Muscle of back (tissue), 13 donors: ENCODE results near the gene SAMD10. TPM values are rescaled to one million over a fixed set of nuclear protein-coding genes. Genes with fewer than 3 reads are reported as not detected.
A peak's percentile ranks its signal among the peaks of the same experiment; 100 is the strongest.
"Not testable (repeated sequence)": the region's sequence is repeated elsewhere in the genome, so short reads cannot be mapped to it uniquely, and the experiment has no call there.

ENCODE experiments used
- DNase-seq, 3 donors: peaks; one replicate each; pipeline versions ENCODE4 v3.0.0 to v3.0.0-alpha.2; 2013
- long read RNA-seq, 9 donors: transcript quantifications; one replicate each; lab custom pipeline, GENCODE V29; 2026
- polyA plus RNA-seq, 10 donors: library from polyadenylated mRNA; unstranded; fragments of 120-200 nt; gene quantifications; one replicate each; pipeline ENCODE4 v1.2.1, GENCODE V29; 2013; ENCODE audit not compliant: insufficient read length in 10 of 10

Gene SAMD10
- 1 to 10 TPM; 2.1 to 4.2 (median 3.0) TPM for polyA plus RNA-seq
- long read RNA-seq, donor 1, result 0 reads
- long read RNA-seq, donor 2, result 0 reads
- long read RNA-seq, donor 3, result 0 reads
- long read RNA-seq, donor 4, partial matches to known transcripts, result 51 of 63 reads
- long read RNA-seq, donor 4, other reads (novel, unspliced or antisense), result 11 of 63 reads
- long read RNA-seq, donor 5, partial matches to known transcripts, result 123 of 124 reads
- long read RNA-seq, donor 5, other reads (novel, unspliced or antisense), result 0 of 124 reads
- long read RNA-seq, donor 6, partial matches to known transcripts, result 0 of 1 reads
- long read RNA-seq, donor 6, other reads (novel, unspliced or antisense), result 0 of 1 reads
- long read RNA-seq, donor 7, result 0 reads
- long read RNA-seq, donor 8, result 0 reads
- long read RNA-seq, donor 9, result 0 reads

DNA sequence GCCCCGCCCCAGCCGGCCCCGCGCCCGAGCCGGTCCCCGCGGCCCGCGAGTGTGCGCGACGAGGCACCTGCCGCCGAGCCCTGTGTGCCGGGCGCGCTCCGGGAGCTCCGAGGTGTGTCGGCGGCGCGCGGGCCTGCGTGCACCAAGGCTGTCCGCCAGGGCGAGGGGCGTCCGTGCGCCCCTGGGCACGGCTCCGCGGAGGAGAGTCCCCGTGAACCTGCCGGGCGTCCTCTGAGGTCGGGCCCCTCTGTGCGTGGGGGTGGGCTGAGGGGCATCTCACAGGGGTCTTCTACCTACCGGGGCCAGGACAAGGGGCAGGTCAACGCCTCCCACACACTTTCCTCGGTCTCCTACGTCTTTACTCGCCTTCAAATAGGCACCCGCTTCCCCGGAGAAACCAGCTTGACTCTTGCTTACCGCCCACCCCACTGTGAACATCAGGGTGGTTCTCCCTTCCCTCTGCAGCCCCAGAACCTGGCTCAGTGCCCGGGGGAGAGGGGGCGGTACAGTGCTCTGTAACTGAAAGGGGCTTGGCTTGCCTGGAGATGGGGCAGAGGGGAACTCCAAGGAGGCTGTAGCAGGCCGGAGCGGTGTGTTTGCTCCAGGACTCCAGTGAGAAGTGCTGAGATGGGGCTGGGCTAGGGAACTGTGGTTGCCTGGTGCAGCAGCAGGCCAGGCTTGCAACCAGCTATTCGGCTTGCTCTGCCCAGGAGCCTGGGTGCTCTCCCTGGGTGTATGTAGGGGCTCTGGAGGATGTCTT, at the start of gene SAMD10:
Gene SAMD10, minus strand, starts transcription at position 86 of the 760 bp plus-strand sequence. CDS start 175 bp downstream, outside the sequence.
- DNase-seq, result peak in 2 of 3 donors; percentile 76 to 85

- DNase-seq, result no peak
Measured at GRCh38 chr20:64027981-64028685, 48.7 kb upstream of the SAMD10 start.

- DNase-seq, result no peak
Measured at GRCh38 chr20:64025826-64026412, 46.5 kb upstream of the SAMD10 start.

- no peak for DNase-seq
Measured at GRCh38 chr20:64025101-64025825, 45.8 kb upstream of the SAMD10 start.

- DNase-seq, result no peak
Measured at GRCh38 chr20:64024141-64024990, 44.9 kb upstream of the SAMD10 start.

GRCh38 chr20:64023361-64024140, 44.1 kb upstream of the SAMD10 start:
- no peak for DNase-seq

- no peak for DNase-seq
Measured at GRCh38 chr20:64022671-64023360, 43.4 kb upstream of the SAMD10 start.

GRCh38 chr20:64021124-64021975, 41.9 kb upstream of the SAMD10 start:
- no peak for DNase-seq

- DNase-seq, result no peak
Measured at GRCh38 chr20:64015635-64016034, 36.2 kb upstream of the SAMD10 start.

DNA sequence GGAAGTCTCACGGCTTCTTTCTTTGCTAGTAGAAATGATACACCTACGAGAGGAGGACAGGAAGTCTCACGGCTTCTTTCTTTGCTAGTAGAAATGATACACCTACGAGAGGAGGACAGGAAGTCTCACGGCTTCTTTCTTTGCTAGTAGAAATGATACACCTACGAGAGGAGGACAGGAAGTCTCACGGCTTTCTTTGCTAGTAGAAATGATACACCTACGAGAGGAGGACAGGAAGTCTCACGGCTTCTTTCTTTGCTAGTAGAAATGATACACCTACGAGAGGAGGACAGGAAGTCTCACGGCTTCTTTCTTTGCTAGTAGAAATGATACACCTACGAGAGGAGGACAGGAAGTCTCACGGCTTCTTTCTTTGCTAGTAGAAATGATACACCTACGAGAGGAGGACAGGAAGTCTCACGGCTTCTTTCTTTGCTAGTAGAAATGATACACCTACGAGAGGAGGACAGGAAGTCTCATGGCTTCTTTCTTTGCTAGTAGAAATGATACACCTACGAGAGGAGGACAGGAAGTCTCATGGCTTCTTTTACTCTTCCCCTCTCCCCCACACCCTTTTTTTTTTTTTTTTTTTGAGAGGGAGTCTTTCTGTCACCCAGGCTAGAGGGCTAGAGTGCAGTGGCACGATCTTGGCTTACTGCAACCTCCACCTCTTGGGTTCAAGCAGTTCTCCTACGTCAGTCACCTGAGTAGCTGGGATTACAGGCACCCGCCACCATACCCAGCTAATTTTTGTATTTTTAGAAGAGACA, 33.1 kb upstream of the SAMD10 start:
- DNase-seq, result not testable (repeated sequence)

DNA sequence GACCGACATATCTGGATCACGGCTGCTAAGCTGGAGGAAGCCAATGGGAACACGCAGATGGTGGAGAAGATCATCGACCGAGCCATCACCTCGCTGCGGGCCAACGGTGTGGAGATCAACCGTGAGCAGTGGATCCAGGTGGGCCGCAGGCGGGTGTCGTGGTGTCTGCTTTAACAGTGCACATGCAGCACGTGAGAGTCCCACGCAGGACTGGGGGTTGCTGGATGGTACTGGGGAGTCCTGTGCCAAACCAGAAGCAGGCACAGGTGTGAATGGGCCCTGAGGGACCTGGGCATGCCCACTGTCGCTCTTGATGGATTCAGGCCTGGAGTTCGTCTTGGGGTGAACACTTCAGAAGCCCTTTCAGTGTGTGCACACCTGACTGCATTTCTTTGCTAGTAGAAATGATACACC, 31.9 kb upstream of the SAMD10 start:
- DNase-seq, result no peak

DNA sequence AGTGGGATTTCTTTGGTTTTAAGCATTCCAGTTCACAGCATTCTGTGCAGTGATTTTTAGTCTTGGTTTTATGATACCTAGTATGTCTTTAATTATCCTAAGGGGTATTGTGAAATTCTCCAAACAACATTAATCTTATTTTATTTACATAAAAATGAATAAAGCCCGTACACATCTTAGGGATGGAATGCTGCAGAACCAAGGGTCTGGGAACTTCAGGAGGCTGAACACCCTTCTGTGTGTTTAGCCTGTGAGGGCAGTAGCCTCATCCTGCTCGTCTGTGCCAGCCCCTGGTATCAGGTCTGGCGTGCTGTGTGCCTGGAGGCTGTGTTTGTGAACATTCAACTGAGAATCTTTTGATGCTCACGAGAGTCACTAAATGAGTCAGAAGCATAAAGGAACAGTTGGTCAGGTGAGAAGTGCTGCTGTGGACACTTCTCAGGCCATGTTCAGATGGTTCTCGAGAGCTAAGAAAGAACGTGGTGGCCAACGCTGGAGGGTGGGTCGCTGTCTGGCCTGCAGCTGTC, 31.3 kb upstream of the SAMD10 start:
- DNase-seq, result no peak

DNA sequence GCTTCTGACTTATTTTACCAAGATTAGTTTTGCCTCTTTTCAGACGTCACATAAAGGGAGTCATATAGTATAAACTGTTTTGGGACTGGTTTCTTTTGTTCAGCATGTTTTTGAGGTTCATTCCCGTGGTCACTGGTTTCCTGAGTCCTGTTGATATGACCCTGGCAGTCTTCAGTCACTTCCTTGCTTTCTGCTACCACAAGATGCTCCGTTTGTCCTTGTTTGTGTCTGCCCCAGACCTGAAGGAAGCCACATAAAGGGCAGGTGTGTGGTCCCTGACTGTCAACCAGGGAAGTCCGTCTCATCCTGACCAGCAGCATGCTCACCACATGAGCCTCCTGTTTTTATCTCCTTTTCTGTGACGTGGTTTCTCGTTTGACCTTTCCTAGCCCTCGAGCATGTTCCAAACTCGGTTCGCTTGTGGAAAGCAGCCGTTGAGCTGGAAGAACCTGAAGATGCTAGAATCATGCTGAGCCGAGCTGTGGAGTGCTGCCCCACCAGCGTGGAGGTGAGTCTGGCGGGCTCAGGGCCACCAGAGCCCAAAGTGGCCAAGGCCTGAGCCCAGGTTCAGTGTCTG, 30.5 kb upstream of the SAMD10 start:
- DNase-seq, result no peak

DNA sequence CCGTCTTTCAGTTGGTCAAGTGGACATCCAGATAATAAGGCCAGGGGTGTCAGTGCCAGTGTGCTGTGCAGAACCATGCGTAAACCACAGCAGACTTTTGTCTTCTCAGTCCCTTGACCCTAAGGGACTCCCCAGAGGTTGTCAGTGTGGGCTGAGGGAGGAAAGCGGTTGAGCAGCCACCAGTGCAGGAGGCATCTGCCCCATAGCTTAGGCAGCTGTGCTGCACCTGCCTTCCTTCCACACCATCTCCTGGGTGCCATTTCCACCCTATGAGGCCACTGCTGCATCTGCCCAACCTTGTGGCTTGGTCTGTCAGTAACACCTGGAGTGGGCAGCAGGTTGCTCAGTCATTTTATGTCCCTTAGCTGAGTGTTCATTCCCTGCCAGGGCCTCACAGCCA, 27.5 kb upstream of the SAMD10 start:
- DNase-seq, result no peak

DNA sequence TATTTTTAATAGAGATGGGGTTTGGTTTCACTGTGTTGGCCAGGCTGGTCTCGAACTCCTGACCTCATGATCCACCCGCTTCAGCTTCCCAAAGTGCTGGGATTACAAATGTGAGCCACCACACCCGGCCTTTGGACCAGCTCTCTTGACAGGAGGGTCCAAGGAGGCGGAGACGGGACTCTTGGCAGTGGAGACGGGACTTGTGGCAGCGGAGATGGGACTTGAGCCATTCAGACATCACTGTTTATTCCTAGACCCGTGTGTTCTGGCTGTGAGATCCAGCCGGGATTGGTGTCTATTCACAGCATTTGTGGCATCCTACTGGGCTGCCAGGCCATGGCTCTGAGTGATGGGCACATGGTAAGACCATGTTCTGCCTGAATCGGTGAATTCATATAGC, 27.0 kb upstream of the SAMD10 start:
- DNase-seq, result no peak

GRCh38 chr20:64005394-64005793, 26.0 kb upstream of the SAMD10 start:
- no peak for DNase-seq
